SK-N-SH (cell line): ENCODE data around the gene RIPOR2.

Source experiments
- EP300 ChIP-seq, 2 experiments: IDR thresholded peaks; 2 replicates each; pipeline versions ENCODE4 v1.4.0 to v1.6.1; 2012; ENCODE audit warnings: borderline replicate concordance in 1 of 2, low read depth in 1 of 2, low read length in 1 of 2
- RAD21 ChIP-seq: IDR thresholded peaks from 2 replicates; pipeline ENCODE4 v1.6.1; 2012; ENCODE audit warnings: mild to moderate bottlenecking, low read length

- TF ChIP-seq RAD21: no peak
- TF ChIP-seq EP300 (IDR thresholded peaks at IDR 0.05; ENCODE audit: borderline replicate concordance in 1 of 2, low read depth in 1 of 2, low read length in 1 of 2): no peak
These were observed 10.1 kb downstream of the RIPOR2 start for GRCh38 chr6:24925661-24926060.
